GM18861 (cell line): ENCODE measurements around the gene WDR6.
"Not testable (repeated sequence)": the region's sequence is repeated elsewhere in the genome, so short reads cannot be mapped to it uniquely, and the experiment has no call there.

ENCODE experiments used
- ATAC-seq: cut with Tn5 transposase; IDR thresholded peaks from one replicate; pipeline ENCODE4 v1.9.1; 2021; ENCODE audit not compliant: unreplicated experiment

WDR6 gene

DNA sequence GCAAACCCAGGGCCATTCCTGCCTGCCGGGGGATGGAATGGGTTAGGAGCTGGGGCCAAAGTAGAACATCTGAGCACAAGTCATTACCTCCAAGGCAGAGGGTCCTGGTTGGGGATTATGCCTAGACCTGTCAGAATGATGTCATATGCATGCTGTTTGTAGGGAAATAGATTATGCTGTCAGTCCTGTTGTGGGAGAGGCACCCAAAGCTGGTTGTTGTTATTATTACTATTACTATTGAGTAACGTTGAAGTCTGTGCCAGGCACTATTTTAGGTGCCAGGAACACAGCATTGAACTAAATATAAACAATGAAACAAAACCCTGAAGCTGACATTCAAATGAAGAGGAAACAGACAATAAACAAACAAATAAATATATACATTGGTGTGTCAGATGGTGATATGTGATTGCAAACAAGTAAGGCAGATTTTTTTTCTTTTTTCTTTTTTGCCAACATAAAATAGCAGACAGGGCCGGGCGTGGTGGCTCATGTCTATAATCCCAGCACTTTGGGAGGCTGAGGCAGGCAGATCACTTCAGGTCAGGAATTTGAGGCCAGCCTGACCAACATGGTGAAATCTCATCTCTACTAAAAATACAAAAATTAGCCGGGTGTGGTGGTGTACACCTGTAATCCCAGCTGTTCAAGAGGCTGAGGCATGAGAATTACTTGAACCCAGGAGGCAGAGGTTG lies 15.2 kb upstream of the WDR6 start:
- ATAC-seq: no peak

DNA sequence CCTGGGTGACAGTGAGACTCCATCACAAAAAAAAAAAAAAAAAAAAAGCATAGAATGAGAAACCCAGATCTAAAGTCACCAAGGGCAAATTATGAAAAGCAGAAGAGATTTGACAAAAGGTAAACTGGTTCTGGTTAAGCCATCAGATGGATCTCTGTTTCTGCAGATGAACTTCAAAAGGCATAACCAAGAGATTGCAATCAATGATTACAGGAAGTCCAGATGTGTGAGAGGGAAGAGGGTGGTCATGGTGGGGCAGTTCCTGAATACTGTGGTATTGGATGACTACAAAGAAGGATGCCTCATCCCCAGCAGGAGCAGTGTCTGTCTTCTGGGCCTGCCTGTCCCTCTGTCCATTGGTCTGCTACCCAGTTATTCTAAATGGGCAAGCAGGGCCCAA lies 13.4 kb upstream of the WDR6 start:
- no peak for ATAC-seq

DNA sequence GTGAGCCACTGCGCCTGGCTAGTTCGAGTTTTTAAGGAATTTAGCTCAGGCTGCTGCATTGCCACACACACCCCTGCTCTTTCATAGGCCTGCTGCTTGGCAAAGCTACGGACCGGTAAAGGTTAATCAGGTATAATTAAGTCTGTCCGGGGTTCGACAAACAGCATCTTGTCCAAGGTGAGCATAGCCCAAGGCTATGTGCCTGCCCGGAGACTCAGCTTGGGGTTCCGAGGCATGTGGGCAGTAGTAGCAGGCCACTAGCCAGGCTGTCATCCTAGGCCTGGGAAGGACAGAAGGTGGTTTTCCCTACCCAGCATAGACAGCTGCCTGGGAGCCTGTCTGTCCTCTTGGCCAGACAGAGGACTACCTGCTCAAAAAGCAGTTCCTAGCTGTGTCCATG lies 10.6 kb upstream of the WDR6 start:
- no peak for ATAC-seq

DNA sequence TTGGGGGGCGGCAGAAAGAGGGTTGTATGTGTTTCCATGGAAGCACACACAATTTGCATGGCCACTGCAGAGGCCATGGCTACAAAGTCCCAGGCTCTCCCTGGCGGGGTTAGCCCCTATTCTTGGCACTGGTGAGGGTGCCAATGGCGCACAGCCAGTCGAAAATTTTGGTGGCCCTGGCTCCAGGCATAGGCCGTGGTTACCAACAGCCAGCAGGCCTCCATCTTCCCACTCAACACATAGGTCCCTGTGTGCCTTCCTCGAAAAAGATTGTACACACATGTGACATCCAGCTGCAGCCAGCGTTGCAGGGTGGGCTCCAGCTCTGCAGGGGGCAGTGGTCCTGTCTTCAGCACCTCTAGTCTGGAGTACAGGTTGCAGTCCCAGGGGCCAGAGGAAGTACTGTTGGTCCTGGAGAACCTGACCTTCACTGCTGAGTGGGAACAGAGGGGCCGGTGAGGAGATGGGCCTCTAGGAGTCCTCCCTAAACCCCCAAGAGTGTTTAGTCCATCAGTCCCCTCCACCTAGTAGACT lies 10.0 kb upstream of the WDR6 start:
- no peak for ATAC-seq

DNA sequence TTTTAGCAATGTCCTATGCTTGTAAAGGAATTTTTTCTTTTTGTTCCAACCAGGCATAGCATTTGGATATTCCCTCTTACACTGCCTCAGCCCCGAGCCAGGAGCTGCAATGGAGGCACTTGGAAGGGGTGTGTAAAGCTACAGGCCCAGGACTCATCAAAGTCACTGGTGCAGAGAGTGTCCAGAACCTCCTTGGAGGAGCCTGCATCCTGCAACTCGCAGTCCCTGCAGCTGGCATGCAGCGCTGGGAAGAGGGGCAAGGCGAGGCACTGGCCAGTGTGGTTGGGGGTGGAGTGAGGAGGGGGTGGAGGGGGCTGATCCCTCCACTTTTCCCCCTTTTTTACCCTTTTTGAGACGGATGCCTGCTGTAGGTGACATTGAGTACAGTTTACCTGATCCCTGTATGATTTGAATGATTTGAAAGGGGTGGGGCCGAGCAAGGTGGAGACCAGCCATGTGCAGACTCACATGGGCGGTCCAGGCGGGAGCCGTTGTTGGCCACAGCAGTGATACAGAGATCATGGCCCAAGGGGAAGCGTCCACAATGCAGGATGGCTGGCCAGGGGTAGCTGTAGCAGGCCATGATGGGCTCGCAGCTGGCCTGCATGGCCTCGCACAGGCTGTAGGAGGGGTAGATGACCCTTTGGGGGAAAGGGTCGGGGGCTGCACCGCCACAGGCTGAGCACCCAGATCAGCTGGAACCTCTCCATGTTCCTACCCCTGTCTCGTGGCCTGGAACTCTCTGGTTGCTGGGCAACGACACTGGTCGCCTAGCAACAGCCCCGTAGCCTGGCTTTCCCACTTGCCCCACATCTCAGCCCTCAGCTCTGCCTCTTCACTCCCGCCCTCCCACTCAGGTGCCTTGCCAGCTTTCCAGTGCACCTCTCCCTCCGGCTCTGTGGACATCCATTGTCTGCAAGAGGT lies 9.2 kb upstream of the WDR6 start:
- ATAC-seq: no peak

DNA sequence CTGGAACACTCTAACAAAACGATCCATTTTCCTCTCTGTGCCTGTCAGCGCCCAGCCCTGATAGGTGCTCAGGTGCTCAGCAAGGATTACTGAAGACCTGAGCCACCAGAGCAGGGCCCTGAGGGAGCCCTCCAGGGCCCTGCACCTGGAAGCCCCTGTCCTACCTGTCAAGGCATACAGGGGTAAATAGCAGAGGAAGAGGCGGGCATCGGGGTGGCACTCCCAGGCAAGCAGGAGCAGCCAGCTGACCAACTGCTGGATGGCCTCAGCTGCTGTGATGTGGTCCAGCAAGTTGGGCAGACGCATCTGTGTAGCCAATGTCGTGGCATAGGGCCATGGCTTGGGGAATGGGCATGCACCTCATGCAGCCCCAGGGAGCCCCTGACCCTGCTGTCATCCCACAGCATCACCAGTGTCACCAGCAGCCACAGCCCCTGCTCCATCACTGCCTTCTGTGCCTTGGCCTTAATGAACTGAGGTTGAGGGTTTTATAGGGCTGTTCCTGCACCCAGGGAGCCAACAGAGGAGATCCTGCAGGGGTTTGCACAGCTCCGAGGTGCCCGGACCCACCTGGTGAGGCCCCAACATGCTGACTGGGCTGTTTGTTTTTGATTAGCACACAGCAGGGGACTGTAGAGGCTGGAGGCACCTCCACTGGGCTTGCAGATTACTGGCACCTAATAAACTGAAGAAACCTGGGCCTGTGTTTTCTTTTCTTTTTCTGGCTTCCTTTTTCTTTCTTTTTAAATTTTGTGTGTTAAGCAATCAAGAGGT lies 7.9 kb upstream of the WDR6 start:
- no peak for ATAC-seq

DNA sequence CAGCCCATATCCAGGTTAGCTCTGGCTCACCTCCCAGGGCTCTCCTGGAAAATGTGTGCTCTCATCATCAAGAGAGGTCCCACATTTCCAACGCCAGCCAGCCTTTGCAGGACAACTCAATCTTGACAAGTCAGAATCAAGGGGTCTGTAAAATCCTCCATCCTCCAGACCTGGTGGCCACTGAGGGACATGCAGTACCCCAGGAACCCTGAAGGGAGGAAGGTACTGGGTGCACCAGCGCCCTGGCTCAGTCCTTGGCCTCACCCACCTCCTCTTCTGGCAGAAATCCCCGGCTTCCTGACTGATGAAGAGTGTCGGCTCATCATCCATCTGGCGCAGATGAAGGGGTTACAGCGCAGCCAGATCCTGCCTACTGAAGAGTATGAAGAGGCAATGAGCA lies 6.0 kb upstream of the WDR6 start:
- no peak for ATAC-seq

DNA sequence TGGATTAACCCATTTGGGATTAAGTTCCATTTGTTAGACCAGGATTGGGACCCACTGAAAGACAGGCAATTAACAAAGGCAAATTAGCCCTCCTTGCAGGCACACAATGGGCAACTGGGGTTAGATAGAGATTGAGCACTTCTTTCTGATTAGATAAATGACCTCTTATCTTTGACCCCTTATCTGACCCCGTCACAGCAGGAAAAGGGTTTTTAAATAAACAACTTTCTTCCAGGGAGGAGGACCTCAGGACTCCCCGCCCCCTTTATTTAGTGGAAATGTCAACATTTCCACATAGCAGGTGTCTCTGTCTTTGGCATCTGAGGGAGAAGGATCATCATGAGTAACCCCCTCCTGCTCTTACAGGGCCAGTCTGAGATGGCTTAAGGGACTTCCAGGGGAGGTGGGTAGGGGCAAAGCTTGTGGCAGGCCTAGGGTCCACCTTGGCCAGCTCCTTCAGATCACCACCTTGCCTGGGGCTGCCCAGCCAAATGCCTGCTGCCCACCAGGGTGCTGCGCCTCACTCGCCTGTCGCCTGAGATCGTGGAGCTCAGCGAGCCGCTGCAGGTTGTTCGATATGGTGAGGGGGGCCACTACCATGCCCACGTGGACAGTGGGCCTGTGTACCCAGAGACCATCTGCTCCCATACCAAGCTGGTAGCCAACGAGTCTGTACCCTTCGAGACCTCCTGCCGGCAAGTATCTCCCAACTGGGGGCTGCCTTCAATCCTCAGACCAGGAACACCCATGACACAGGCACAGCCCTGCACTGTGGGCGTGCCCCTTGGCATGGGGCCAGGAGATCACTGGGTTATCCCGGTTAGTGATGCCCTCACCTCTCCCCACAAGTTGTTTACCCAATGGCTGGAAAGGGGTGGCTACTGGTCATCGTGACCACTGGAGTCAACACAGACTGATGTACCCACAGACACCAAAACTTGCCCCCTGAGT lies 2.6 kb upstream of the WDR6 start:
- ATAC-seq: no peak

DNA sequence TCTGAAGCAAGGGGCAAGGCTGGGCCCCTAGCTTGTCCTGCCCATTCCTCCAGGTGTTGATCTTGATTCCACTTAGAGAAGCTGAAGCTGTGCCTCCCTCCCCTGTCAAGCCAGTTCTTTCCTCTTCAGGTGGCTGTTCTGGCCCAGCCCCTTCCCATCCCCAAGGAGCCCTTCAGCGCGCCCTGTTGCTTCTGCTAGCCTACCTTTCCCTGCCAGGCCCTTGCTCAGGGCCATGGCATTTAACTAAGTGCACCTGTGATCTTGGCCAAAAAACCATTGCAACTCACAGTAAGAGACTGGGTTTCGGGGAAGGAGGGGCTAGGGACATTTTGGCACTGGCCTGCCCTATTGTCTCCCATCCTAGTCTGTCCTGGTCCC lies 1.9 kb upstream of the WDR6 start:
- ATAC-seq: no peak

DNA sequence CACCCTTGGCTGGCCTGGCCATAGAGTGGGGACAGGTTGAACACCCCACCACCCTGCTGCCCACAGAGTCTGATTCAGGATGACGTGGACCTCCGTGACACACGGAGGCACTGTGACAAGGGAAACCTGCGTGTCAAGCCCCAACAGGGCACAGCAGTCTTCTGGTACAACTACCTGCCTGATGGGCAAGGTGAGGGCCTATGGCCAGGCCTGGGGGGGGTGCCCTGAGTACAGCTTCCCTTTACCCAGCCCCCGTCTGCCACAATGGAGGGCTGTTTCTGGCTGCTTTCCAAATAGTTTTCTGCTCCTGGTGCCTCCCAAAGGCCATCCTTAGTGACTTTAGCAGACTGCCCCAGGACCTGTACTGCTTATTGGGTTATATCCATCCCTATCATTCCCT lies 1.2 kb upstream of the WDR6 start:
- ATAC-seq: no peak

DNA sequence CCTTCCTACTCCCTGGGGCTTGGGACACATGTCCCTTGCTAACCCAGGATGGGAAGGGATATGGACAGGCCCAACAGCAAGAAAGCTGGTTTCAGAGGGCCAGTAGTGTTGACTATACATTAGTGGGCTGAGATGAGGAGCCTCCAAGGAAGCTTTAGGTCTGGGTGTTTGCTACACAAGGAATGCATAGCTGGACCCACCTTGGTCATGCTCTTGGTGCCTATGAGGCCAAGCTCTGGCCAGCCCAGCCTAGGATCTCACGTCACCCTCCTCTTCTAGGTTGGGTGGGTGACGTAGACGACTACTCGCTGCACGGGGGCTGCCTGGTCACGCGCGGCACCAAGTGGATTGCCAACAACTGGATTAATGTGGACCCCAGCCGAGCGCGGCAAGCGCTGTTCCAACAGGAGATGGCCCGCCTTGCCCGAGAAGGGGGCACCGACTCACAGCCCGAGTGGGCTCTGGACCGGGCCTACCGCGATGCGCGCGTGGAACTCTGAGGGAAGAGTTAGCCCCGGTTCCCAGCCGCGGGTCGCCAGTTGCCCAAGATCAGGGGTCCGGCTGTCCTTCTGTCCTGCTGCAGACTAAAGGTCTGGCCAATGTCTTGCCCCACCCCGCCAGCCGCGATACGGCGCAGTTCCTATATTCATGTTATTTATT lies 653 bp upstream of the WDR6 start:
- ATAC-seq: no peak

DNA sequence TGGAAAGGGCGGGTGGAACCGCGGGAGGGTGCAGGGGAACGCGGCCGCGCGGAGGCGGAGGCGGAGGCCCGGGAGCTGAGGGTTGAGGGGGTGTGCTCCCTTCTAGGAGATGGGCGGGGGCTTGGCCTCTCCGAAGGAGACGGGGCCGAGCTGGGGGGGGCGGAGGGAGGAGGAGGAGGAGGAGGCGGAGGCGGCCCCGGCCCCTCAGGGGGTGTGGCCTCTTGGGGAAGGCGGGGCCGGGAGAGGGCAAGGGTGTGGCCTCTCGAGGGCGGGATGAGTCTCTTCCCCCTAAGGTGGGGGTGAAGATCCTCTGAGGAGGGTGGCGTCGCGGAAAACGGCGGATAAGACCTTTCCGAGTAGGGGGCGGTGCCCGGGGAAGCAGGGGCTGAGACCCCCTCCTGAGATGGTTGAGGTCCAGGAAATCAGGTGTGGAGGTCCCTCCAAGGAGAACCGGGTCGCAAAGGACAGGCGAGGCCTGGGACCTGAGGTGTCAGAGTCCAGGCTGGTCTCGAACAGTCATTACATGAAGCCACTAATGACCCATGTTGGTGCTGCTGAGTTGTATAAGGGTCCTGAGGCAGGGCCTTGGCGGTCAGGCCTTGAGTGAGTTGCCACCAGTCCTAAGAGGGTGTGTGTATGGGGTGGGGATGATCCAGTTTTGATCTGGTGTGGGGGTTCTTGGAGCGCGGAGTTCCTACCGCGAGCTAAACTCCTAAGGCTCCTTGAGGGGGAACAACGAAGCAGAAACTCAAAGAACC lies 759 bp downstream of the WDR6 start:
- ATAC-seq: no peak

DNA sequence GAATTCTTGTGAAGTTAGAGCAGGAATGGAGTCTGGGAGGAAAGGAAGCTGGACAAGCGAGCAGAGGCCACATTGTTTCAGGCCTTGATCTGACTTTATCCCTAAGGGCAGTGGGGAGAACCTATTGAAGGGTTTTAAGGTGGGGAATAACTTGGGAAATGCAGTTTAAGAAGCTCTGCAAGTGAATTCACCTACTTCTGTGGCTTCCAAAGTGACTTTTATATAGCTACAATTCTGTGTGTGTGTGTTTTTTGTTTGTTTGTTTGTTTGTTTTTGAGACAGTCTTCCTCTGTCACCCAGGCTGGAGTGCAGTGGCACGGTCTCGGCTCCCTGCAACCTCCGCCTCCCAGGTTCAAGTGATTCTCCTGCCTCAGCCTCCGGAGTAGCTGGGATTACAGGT lies 1.4 kb downstream of the WDR6 start:
- not testable (repeated sequence) for ATAC-seq

DNA sequence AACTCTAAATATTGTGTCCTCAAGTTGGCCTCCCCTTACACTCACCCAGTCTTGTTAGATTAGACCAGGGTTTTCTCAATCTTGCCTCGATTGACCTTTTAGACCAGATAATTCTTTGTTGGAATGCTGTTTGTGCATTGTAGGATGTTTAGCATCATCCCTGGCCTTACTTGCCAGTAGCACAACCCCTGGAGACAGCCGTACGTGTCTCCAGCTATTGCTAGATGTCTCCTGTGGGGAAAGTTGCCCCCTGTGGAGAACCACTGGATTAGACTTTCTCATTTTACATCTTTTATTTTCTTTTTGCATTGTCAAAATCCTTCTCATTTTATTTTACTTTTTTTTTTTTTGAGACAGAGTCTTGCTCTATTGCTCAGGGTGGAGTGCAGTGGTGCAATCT lies 2.2 kb downstream of the WDR6 start:
- ATAC-seq: no peak

DNA sequence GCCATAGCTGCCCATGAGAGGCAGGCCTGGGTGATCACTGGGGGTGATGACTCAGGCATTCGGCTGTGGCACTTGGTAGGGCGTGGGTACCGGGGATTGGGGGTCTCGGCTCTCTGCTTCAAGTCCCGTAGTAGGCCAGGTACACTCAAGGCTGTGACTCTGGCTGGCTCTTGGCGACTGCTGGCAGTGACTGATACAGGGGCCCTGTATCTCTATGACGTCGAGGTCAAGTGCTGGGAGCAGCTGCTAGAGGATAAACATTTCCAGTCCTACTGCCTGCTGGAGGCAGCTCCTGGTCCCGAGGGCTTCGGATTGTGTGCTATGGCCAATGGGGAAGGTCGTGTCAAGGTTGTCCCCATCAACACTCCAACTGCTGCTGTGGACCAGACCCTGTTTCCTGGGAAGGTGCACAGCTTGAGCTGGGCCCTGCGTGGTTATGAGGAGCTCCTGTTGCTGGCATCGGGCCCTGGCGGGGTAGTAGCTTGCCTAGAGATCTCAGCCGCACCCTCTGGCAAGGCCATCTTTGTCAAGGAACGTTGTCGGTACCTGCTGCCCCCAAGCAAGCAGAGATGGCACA lies 5.3 kb downstream of the WDR6 start:
- ATAC-seq: no peak

DNA sequence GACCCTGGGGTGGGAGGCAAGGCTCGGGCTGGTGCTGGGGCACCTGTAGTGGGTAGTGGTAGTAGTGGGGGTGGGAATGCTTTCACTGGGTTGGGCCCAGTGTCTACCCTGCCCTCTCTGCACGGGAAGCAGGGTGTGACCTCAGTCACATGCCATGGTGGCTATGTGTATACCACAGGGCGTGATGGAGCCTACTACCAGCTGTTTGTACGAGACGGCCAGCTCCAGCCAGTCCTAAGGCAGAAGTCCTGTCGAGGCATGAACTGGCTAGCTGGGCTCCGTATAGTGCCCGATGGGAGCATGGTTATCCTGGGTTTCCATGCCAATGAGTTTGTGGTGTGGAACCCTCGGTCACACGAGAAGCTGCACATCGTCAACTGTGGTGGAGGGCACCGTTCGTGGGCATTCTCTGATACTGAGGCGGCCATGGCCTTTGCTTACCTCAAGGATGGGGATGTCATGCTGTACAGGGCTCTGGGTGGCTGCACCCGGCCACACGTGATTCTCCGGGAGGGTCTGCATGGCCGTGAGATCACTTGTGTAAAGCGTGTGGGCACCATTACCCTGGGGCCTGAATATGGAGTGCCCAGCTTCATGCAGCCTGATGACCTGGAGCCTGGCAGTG lies 6.0 kb downstream of the WDR6 start:
- no peak for ATAC-seq

DNA sequence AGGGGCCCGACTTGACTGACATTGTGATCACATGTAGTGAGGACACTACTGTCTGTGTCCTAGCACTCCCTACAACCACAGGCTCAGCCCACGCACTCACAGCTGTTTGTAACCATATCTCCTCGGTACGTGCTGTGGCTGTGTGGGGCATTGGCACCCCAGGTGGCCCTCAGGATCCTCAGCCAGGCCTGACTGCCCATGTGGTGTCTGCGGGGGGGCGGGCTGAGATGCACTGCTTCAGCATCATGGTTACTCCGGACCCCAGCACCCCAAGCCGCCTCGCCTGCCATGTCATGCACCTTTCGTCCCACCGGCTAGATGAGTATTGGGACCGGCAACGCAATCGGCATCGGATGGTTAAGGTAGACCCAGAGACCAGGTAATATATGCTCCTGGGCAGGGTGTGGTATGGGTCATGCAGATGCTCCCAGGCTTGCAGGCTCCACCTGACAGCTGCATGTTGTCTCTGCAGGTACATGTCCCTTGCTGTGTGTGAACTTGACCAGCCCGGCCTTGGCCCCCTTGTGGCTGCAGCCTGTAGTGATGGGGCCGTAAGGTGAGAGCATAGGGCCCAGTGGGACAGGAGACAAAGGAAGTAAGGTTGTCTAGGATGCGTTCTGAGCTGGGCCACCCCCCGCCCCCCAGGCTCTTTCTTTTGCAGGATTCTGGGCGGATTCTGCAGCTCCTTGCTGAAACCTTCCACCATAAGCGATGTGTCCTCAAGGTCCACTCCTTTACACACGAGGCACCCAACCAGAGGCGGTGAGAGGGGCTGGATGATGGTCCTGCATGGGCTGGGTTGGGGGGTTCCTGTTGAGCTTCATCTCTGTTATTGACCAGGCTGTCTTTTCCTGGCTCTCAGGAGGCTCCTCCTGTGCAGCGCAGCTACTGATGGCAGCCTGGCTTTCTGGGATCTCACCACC lies 6.8 kb downstream of the WDR6 start:
- no peak for ATAC-seq
